DMS 273 (cell line): Measurements from ENCODE around the gene PDCD1LG2.

ENCODE experiments used
- DNase-seq: peaks from one replicate; lab custom pipeline; 2025; ENCODE audit not compliant: unreplicated experiment; lab: John Stamatoyannopoulos, UW

The PDCD1LG2 gene

GRCh38 chr9:5529683-5530221 lies 19.4 kb downstream of the PDCD1LG2 start:
- no peak for DNase-seq

- DNase-seq, result no peak
Observed at GRCh38 chr9:5531101-5531882, 21.0 kb downstream of the PDCD1LG2 start.

GRCh38 chr9:5532306-5532705 lies 22.0 kb downstream of the PDCD1LG2 start:
- no peak for DNase-seq

GRCh38 chr9:5532790-5533189 lies 22.5 kb downstream of the PDCD1LG2 start:
- DNase-seq, result no peak

- no peak for DNase-seq
Observed at GRCh38 chr9:5536684-5537083, 26.4 kb downstream of the PDCD1LG2 start.

- DNase-seq, result no peak
Observed at GRCh38 chr9:5543875-5544702, 33.8 kb downstream of the PDCD1LG2 start.

- no peak for DNase-seq
Observed at GRCh38 chr9:5549658-5550650, 39.6 kb downstream of the PDCD1LG2 start.

- DNase-seq, result no peak
Observed at GRCh38 chr9:5551368-5552150, 41.2 kb downstream of the PDCD1LG2 start.

GRCh38 chr9:5552301-5552700 lies 42.0 kb downstream of the PDCD1LG2 start:
- no peak for DNase-seq

GRCh38 chr9:5553211-5553610 lies 42.9 kb downstream of the PDCD1LG2 start:
- no peak for DNase-seq

GRCh38 chr9:5554254-5554653 lies 43.9 kb downstream of the PDCD1LG2 start:
- no peak for DNase-seq

GRCh38 chr9:5556101-5556705 lies 45.9 kb downstream of the PDCD1LG2 start:
- DNase-seq, result no peak

- DNase-seq, result no peak
Observed at GRCh38 chr9:5557606-5558587, 47.6 kb downstream of the PDCD1LG2 start.

GRCh38 chr9:5559659-5560058 lies 49.3 kb downstream of the PDCD1LG2 start:
- no peak for DNase-seq

- DNase-seq, result no peak
Observed at GRCh38 chr9:5560443-5561100, 50.2 kb downstream of the PDCD1LG2 start.

GRCh38 chr9:5561828-5562488 lies 51.6 kb downstream of the PDCD1LG2 start:
- DNase-seq, result no peak

- no peak for DNase-seq
Observed at GRCh38 chr9:5562806-5563416, 52.6 kb downstream of the PDCD1LG2 start.
